SK-N-MC (cell line): Measurements from ENCODE around the gene ADA.

Experiments used
- EZH2 ChIP-seq: fragments of 200-600 bp; sonication (generic); IDR thresholded peaks from one replicate; pipeline ENCODE4 v1.6.1; 2017; ENCODE audit warnings: antibody characterized with exemption
- POLR2AphosphoS5 ChIP-seq: IDR thresholded peaks from 2 replicates; pipeline ENCODE4 v1.6.1; 2012; ENCODE audit warnings: mild to moderate bottlenecking, low read depth, low read length, borderline replicate concordance

DNA sequence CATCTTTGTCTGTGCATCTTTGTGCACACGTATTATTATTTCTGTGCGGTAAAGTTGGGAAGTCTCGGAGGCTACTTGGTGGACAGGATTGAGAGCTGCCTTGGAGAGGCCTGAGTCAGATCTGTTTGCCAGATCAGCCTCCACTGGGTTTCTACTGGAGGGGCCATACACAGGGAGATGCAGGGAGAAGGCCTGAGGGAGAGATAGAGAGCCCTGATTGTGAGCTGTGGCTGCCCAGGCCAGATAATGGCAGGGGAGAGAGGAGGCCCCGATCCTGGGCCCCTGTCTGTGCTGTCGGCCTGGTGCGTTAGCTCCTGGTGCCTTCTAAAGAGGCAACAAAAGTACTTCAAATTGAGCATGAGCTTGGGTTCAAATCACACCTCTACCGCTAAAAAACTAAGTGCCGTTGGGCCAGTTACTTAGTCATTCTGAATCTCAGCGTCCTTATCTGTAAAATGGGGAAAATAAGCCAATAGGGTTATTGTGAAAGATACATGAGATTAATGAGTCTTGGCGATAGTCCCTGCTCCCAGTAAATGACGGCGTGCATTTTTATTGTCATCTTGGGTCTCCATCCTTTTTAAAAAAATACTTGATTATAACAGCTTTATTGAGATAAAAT, 27.6 kb upstream of the ADA start:
- TF ChIP-seq POLR2AphosphoS5 (no peak), EZH2 (no peak)
